Lung (tissue), 13 donors: ENCODE data around the gene BORCS8. TPM values are rescaled to one million over a fixed set of nuclear protein-coding genes. Genes with fewer than 3 reads are reported as not detected.

Experiments
- ATAC-seq: fragments of 200-7000 bp; cut with Tn5 transposase; one replicate; pipeline ENCODE4 v1.9.1; 2020; ENCODE audit warnings: moderate number of reproducible peaks; ENCODE audit not compliant: insufficient read depth, low FRiP score
- DNase-seq, 3 donors: peaks; one replicate each; pipeline ENCODE4 v3.0.0-alpha.2; 2013 to 2017
- H3K27ac ChIP-seq, 2 donors: one replicate each; pipeline ENCODE4 v1.5.1; 2013; ENCODE audit warnings: mild to moderate bottlenecking in 2 of 2, moderate library complexity in 2 of 2, control low read depth in 1 of 2, inconsistent platforms in 1 of 2, low read depth in 1 of 2, low read length in 1 of 2
- H3K27me3 ChIP-seq, 3 donors: one replicate each; pipeline ENCODE4 v1.5.1; 2013; ENCODE audit warnings: low read length in 2 of 3; ENCODE audit not compliant: control insufficient read depth in 3 of 3, insufficient read depth in 3 of 3
- H3K36me3 ChIP-seq, 4 donors: one replicate each; pipeline ENCODE4 v1.5.1; 2013; ENCODE audit warnings: low read length in 4 of 4, mild to moderate bottlenecking in 1 of 4, moderate library complexity in 1 of 4; ENCODE audit not compliant: control insufficient read depth in 4 of 4, insufficient read depth in 4 of 4
- H3K4me1 ChIP-seq, 5 donors: one replicate each; pipeline ENCODE4 v1.5.1; 2013; ENCODE audit warnings: low read length in 5 of 5, mild to moderate bottlenecking in 2 of 5, moderate library complexity in 1 of 5; ENCODE audit not compliant: control insufficient read depth in 5 of 5, insufficient read depth in 5 of 5
- H3K4me3 ChIP-seq: one replicate; pipeline ENCODE4 v1.5.1; 2013; ENCODE audit warnings: mild to moderate bottlenecking, control low read depth, moderate library complexity
- H3K9ac ChIP-seq, 2 donors: one replicate each; pipeline ENCODE4 v1.5.1; 2013; ENCODE audit warnings: low read length in 2 of 2, control low read depth in 1 of 2; ENCODE audit not compliant: insufficient read depth in 1 of 2
- H3K9me3 ChIP-seq, 4 donors: one replicate each; pipeline ENCODE4 v1.5.1; 2013; ENCODE audit warnings: low read length in 3 of 4, mild to moderate bottlenecking in 1 of 4, moderate library complexity in 1 of 4; ENCODE audit not compliant: control insufficient read depth in 4 of 4, insufficient read depth in 3 of 4
- WGBS, 2 donors: extraction: QIAGEN DNeasy Blood & Tissue Kit; methylation state at CpG; one replicate each; pipeline ENCODE4 v1.1.7; 2013; 5-methylcytosine and 5-hydroxymethylcytosine counted together
- polyA plus RNA-seq, 2 donors: library from polyadenylated mRNA; stranded (reverse); fragments of 200-250 nt; gene quantifications; one replicate each; pipeline ENCODE4 v1.2.1, GENCODE V29; 2013
- small RNA-seq: library from RNA; depleted of rRNA; stranded (forward); fragments of <200 nt; gene quantifications from one replicate; pipeline ENCODE3, GENCODE V24; 2014; ENCODE audit warnings: low replicate concordance
- total RNA-seq, 2 donors: library from RNA; depleted of rRNA in 1 of 2; stranded (reverse); fragments of >200 nt in 1 of 2; gene quantifications; one replicate each; pipeline ENCODE4 v1.2.1, GENCODE V29; 2014 to 2021
- TF ChIP-seq, protein P1 (sequence below): IDR thresholded peaks from 2 replicates; pipeline ENCODE4 v1.5.1; 2012; ENCODE audit warnings: mild to moderate bottlenecking; ENCODE audit errors: control extremely low read depth, extremely low read depth
- donor health status: control.
- donor health status: control.
- donor health status: Bipolar disorder and iron deficiency.
- donor health status: healthy.
- donor health status: DM: yes; HTN: yes; CAD: no.

Gene BORCS8
- total and polyA plus RNA-seq, 4 donors = 10.0 to 41.4 (median 34.2) TPM

DNA sequence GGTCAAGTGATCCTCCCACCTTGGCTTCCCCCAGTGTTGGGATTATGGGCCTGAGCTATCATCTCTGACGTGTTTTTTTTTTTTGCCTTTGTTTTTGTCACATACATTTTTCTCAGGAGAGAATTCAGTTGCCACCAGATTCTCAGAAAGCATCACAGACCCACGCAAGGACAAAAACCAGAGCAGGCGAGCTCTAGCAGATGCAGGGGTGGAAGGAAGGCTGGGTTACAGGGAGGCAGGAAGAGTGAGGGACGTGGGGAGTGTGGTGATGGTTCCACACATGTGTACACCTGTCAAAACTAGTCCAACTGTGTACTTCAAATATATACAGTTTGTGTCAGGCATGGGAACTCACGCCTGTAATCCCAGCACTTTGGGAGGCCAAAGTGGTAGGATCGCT, 58.0 kb downstream of the BORCS8 start:
- DNase-seq = no peak
- peaks cover 0 to 12% (median 4%) of the 10 kb centered on the region in 4 donors for H3K9me3 ChIP-seq
- 90 to 91% methylated on average over 6 of the region's 6 CpGs for WGBS, 2 donors
- no peak overlapping the region for H3K4me3 ChIP-seq
- H3K4me1 ChIP-seq = peaks cover 0 to 7% (median 2%) of the 10 kb centered on the region in 5 donors
- no peaks in the 10 kb centered on the region for H3K27me3 ChIP-seq
- ATAC-seq = no peak
- TF ChIP-seq, protein P1, sequence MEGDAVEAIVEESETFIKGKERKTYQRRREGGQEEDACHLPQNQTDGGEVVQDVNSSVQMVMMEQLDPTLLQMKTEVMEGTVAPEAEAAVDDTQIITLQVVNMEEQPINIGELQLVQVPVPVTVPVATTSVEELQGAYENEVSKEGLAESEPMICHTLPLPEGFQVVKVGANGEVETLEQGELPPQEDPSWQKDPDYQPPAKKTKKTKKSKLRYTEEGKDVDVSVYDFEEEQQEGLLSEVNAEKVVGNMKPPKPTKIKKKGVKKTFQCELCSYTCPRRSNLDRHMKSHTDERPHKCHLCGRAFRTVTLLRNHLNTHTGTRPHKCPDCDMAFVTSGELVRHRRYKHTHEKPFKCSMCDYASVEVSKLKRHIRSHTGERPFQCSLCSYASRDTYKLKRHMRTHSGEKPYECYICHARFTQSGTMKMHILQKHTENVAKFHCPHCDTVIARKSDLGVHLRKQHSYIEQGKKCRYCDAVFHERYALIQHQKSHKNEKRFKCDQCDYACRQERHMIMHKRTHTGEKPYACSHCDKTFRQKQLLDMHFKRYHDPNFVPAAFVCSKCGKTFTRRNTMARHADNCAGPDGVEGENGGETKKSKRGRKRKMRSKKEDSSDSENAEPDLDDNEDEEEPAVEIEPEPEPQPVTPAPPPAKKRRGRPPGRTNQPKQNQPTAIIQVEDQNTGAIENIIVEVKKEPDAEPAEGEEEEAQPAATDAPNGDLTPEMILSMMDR = no peak
- H3K27ac ChIP-seq = no peak overlapping the region
- H3K9ac ChIP-seq = no peak overlapping the region
- peaks cover 0 to 4% (median under 1%) of the 10 kb centered on the region in 4 donors for H3K36me3 ChIP-seq

DNA sequence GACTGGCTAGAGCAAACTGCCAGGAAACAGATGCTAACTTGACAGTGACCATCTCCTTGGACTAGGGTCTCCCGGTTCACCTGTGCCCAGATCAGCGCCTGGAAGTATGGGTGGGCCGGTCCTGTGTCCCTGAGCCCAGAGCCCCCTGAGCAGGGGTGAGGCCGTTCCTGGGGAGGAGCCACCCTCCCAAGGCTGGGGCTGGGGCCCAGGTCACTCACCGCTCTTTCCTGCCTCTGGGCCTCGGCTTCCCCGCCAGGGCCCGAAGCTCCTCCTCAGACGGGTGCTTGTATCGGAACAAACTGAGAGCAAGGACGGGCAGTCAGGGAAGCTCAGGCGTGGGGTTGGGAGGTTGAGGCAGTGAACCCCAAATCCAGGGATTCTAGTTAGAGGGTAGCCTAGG, 59.0 kb downstream of the BORCS8 start:
- Histone ChIP-seq H3K36me3 (peaks cover 0 to 4% (median under 1%) of the 10 kb centered on the region in 4 donors), H3K9ac (no peak overlapping the region), H3K4me3 (no peak overlapping the region), H3K27me3 (no peaks in the 10 kb centered on the region), H3K4me1 (peaks cover 0 to 7% (median 2%) of the 10 kb centered on the region in 5 donors), H3K27ac (no peak overlapping the region), H3K9me3 (peaks cover 0 to 12% (median 4%) of the 10 kb centered on the region in 4 donors)
- WGBS, 2 donors = 97 to 98% methylated on average over 12 of the region's 12 CpGs
- TF ChIP-seq, protein P1 = no peak
- no peak for ATAC-seq
- no peak for DNase-seq

DNA sequence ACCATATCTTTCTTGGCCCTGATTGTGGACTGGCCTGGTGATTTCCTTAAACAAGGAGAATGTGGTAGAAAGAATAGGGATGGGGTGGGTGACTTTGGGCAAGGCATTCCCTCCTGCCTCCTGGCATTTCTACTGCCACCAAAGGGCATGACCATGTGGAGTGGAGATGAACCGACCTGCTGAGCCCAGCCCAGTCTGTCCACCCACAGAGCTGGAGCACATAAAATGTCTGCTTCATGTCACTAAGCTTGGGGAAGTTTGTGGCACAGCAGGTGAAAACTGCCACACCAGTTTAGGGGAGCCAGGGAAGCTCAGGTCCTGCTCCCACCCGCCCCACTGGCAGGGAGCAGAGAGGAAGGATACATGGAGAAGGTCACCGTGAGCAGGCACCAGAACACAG, 60.0 kb downstream of the BORCS8 start:
- TF ChIP-seq, protein P1 = no peak
- no peaks in the 10 kb centered on the region for H3K27me3 ChIP-seq

More for the DNA sequence above, 60.0 kb downstream of the BORCS8 start:
- ATAC-seq = no peak
- Histone ChIP-seq H3K36me3 (peaks cover 0 to 4% (median under 1%) of the 10 kb centered on the region in 4 donors), H3K27ac (no peak overlapping the region), H3K4me1 (peaks cover 0 to 3% (median 0%) of the 10 kb centered on the region in 5 donors), H3K9ac (no peak overlapping the region), H3K4me3 (no peak overlapping the region), H3K9me3 (peaks cover 0 to 12% (median 4%) of the 10 kb centered on the region in 4 donors)
- DNase-seq = no peak
- 78 to 100% methylated on average over 3 of the region's 3 CpGs for WGBS, 2 donors

Small RNAs within 50 kb of the gene (small RNA-seq; reads per million reads assigned to genes)
- gene RNU6-1028P = not detected

Other genes with a start within 250 kb of the BORCS8 start
- gene SUGP2, start 158.6 kb downstream of the BORCS8 start, total RNA-seq = 10 to 100 TPM; 55.2 to 73.4 TPM
- 10 to 100 TPM; 27.6 to 63.9 TPM for gene SUGP2, start 158.6 kb downstream of the BORCS8 start, polyA plus RNA-seq
- gene ARMC6, start 158.5 kb downstream of the BORCS8 start, total RNA-seq = 10 to 100 TPM; 23.5 to 33.1 TPM
- 10 to 100 TPM; 31.2 to 33.3 TPM for gene ARMC6, start 158.5 kb downstream of the BORCS8 start, polyA plus RNA-seq
- gene SLC25A42, start 128.2 kb downstream of the BORCS8 start, total RNA-seq = 10 to 100 TPM in 1 of 2 donors, 1 to 10 TPM in 1; 7.5 to 10.1 TPM
- 1 to 10 TPM; 5.8 to 6.4 TPM for gene SLC25A42, start 128.2 kb downstream of the BORCS8 start, polyA plus RNA-seq
- gene TMEM161A, start 53.7 kb downstream of the BORCS8 start, total RNA-seq = 10 to 100 TPM; 18.1 to 32.2 TPM
- 10 to 100 TPM; 18.9 to 27.4 TPM for gene TMEM161A, start 53.7 kb downstream of the BORCS8 start, polyA plus RNA-seq
- gene MEF2B, start 21.9 kb downstream of the BORCS8 start, total RNA-seq = 1 to 10 TPM in 1 of 2 donors, under 1 TPM in 1; 0.63 to 1.8 TPM
- gene MEF2B, start 21.9 kb downstream of the BORCS8 start, polyA plus RNA-seq = under 1 TPM; 0.44 to 0.59 TPM
- gene RFXANK, start 106 bp upstream of the BORCS8 start, total RNA-seq = 10 to 100 TPM; 46.6 to 97.6 TPM
- 100 to 1,000 TPM in 1 of 2 donors, 10 to 100 TPM in 1; 99.6 to 148 TPM for gene RFXANK, start 106 bp upstream of the BORCS8 start, polyA plus RNA-seq
- 10 to 100 TPM in 1 of 2 donors, 1 to 10 TPM in 1; 4.6 to 18.6 TPM for gene NR2C2AP, start 11.3 kb upstream of the BORCS8 start, total RNA-seq
- 10 to 100 TPM; 23.9 to 26.7 TPM for gene NR2C2AP, start 11.3 kb upstream of the BORCS8 start, polyA plus RNA-seq
- gene NCAN, start 19.8 kb upstream of the BORCS8 start, total RNA-seq = under 1 TPM; 0.03 to 0.06 TPM
- under 1 TPM in 1 of 2 donors, not detected in 1; 0.01 TPM for gene NCAN, start 19.8 kb upstream of the BORCS8 start, polyA plus RNA-seq
- gene TM6SF2, start 81.1 kb upstream of the BORCS8 start, total RNA-seq = 1 to 10 TPM in 1 of 2 donors, under 1 TPM in 1; 0.74 to 2.4 TPM
- gene TM6SF2, start 81.1 kb upstream of the BORCS8 start, polyA plus RNA-seq = under 1 TPM; 0.23 to 0.33 TPM
- gene SUGP1, start 128.4 kb upstream of the BORCS8 start, total RNA-seq = 10 to 100 TPM; 22.3 to 42.8 TPM
- 10 to 100 TPM; 27.9 to 29.5 TPM for gene SUGP1, start 128.4 kb upstream of the BORCS8 start, polyA plus RNA-seq
- gene MAU2, start 128.7 kb upstream of the BORCS8 start, total RNA-seq = 10 to 100 TPM; 64.4 to 68.0 TPM
- 10 to 100 TPM; 21.6 to 24.7 TPM for gene MAU2, start 128.7 kb upstream of the BORCS8 start, polyA plus RNA-seq
- gene GATAD2A, start 213.5 kb upstream of the BORCS8 start, total RNA-seq = 10 to 100 TPM; 38.6 to 93.7 TPM
- 10 to 100 TPM; 30.6 to 36.2 TPM for gene GATAD2A, start 213.5 kb upstream of the BORCS8 start, polyA plus RNA-seq